Sigmoid colon (tissue), 7 donors: ENCODE data around the gene CHTF18. TPM values are rescaled to one million over a fixed set of nuclear protein-coding genes. Genes with fewer than 3 reads are reported as not detected.

Experiments used
- DNase-seq: peaks from one replicate; pipeline ENCODE4 v3.0.0-alpha.2; 2019
- H3K27ac ChIP-seq, 4 donors: fragments of 200-600 bp; sonication (generic); one replicate each; pipeline ENCODE4 v1.5.1; 2016 to 2019; ENCODE audit warnings: mild to moderate bottlenecking in 1 of 4
- H3K27me3 ChIP-seq, 3 donors: fragments of 200-600 bp; sonication (generic); one replicate each; pipeline ENCODE4 v1.5.1; 2019; ENCODE audit warnings: mild to moderate bottlenecking in 1 of 3
- H3K36me3 ChIP-seq, 4 donors: fragments of 200-600 bp; sonication (generic); one replicate each; pipeline ENCODE4 v1.5.1; 2016 to 2019
- H3K4me1 ChIP-seq, 4 donors: fragments of 200-600 bp; sonication (generic); one replicate each; pipeline ENCODE4 v1.5.1; 2017 to 2019
- H3K4me3 ChIP-seq, 4 donors: fragments of 200-600 bp; sonication (generic); one replicate each; pipeline ENCODE4 v1.5.1; 2017 to 2019; ENCODE audit warnings: mild to moderate bottlenecking in 2 of 4, moderate library complexity in 1 of 4
- H3K9me3 ChIP-seq, 4 donors: fragments of 200-600 bp in 3 of 4; sonication (generic) in 3 of 4; one replicate each; pipeline versions ENCODE4 v1.5.1 to v1.6.1; 2013 to 2019
- EP300 ChIP-seq, 4 donors: sonication (generic); formaldehyde crosslinking; IDR thresholded peaks; one replicate each; pipeline ENCODE4 v1.6.1; 2017; ENCODE audit warnings: antibody characterized with exemption in 4 of 4
- POLR2A ChIP-seq, 2 donors: fragments of 450-650 bp; IDR thresholded peaks; one replicate each; pipeline ENCODE4 v1.6.1; 2016; ENCODE audit warnings: antibody characterized with exemption in 2 of 2, mild to moderate bottlenecking in 2 of 2, moderate library complexity in 2 of 2
- POLR2AphosphoS5 ChIP-seq, 4 donors: sonication (generic); formaldehyde crosslinking; IDR thresholded peaks; one replicate each; pipeline ENCODE4 v1.6.1; 2017; ENCODE audit warnings: antibody characterized with exemption in 4 of 4
- WGBS, 2 donors: extraction: QIAGEN DNeasy Blood & Tissue Kit; methylation state at CpG; one replicate each; pipeline ENCODE4 v1.1.7; 2013; 5-methylcytosine and 5-hydroxymethylcytosine counted together
- intact Hi-C: fragments of 100-400 bp; cut with DNase I; formaldehyde crosslinking; loops from one replicate; pipeline ENCODE4 v1.15.1; 2023
- polyA plus RNA-seq, 3 donors: library from polyadenylated mRNA; stranded (reverse); fragments of 200-250 nt; gene quantifications; one replicate each; pipeline ENCODE4 v1.2.3, GENCODE V29; 2013
- total RNA-seq, 4 donors: library from RNA; depleted of rRNA; stranded (reverse); fragments of >200 nt; gene quantifications; one replicate each; pipeline ENCODE4 v1.1.0, GENCODE V29; 2016
- TF ChIP-seq, protein P1 (sequence below), 4 experiments: fragments of 450-650 bp in 3 of 4; fragments of 200-600 bp in 1 of 4; IDR thresholded peaks; one replicate each; pipeline ENCODE4 v1.5.1; 2016 to 2019; ENCODE audit warnings: antibody characterized with exemption in 4 of 4, mild to moderate bottlenecking in 3 of 4, moderate library complexity in 2 of 4
- donor health status: healthy with polysubstance abuse.
- donor health status: Bipolar disorder and iron deficiency.
- donor health status: healthy.

Gene CHTF18
- total and polyA plus RNA-seq, 7 donors, result 1.8 to 29.2 (median 5.0) TPM

DNA sequence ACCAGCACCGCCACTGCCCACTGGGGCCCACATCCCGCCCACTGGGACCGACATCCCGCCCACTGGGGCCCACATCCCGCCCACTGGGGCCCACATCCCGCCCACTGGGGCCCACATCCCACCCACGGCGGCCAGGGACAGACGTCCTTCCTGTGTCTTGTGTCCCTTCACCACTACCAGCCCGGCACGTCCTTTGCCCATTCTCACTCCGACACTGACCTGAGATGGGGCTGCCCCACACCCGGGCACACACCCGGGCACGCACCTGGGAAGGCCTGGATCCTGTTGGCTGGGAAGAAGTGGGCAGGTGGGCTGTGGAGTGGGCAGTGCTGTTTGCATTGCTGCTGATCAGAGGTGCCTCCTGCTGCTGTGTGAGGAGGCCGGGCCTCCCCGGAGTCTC lies 40.5 kb downstream of the CHTF18 start:
- no peak overlapping the region for H3K4me3 ChIP-seq
- H3K4me1 ChIP-seq, result peaks cover 0 to 10% (median 9%) of the 10 kb centered on the region in 4 donors
- WGBS, 2 donors, result 78 to 86% methylated on average over 17 of the region's 17 CpGs
- no peak overlapping the region for H3K27ac ChIP-seq
- peaks cover 0 to 2% (median 0%) of the 10 kb centered on the region in 4 donors for H3K9me3 ChIP-seq
- no peak for TF ChIP-seq POLR2A (IDR thresholded peaks at IDR 0.05)
- no peak for TF ChIP-seq POLR2AphosphoS5 (IDR thresholded peaks at IDR 0.05)
- TF ChIP-seq EP300 (IDR thresholded peaks at IDR 0.05), result no peak
- TF ChIP-seq, protein P1, sequence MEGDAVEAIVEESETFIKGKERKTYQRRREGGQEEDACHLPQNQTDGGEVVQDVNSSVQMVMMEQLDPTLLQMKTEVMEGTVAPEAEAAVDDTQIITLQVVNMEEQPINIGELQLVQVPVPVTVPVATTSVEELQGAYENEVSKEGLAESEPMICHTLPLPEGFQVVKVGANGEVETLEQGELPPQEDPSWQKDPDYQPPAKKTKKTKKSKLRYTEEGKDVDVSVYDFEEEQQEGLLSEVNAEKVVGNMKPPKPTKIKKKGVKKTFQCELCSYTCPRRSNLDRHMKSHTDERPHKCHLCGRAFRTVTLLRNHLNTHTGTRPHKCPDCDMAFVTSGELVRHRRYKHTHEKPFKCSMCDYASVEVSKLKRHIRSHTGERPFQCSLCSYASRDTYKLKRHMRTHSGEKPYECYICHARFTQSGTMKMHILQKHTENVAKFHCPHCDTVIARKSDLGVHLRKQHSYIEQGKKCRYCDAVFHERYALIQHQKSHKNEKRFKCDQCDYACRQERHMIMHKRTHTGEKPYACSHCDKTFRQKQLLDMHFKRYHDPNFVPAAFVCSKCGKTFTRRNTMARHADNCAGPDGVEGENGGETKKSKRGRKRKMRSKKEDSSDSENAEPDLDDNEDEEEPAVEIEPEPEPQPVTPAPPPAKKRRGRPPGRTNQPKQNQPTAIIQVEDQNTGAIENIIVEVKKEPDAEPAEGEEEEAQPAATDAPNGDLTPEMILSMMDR (IDR thresholded peaks at IDR 0.05), result no peak
- no peak for DNase-seq
- no peaks in the 10 kb centered on the region for H3K36me3 ChIP-seq
- intact Hi-C loops, result no loop called here
- peaks cover 5 to 63% (median 26%) of the 10 kb centered on the region in 3 donors for H3K27me3 ChIP-seq

DNA sequence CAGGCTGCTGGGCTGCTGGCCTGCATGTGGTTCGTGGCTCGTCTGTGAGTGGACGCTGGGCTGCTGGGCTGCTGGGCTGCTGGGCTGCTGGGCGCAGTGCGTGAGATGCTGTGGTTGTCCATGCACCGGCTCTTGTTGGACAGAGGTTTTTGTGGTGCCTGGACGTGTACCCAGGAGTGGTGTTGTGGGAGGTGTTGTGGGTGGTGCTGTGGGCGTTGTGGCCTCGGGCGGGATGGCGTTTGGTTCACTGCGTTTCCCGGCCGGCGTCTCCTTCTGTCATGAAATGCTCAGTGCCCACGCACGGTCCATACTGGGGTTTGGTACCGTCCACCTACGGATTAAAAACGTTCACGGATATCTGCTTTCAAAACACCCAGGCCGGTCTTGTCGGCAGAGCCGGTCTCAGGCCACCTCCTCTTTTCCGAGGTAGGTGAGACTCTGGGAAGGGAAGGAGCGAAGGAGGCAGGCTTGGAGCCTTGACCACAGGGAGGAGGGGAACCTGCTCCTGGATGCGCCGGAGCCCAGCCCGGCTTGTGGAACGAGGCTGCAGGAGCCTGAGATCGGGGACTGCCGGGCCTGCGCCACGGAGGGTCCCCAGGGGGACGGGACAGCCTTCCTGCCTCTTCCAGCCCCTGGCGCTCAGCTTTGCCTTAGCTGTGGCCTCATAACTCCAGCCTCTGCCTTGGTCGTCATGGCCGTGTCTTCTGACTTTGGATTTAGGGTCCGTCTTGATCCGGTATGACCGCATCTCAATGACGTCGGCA lies 41.9 kb downstream of the CHTF18 start:
- H3K9me3 ChIP-seq, result peaks cover 0 to 11% (median 2%) of the 10 kb centered on the region in 4 donors
- TF ChIP-seq, protein P1 (IDR thresholded peaks at IDR 0.05), result no peak
- no peak for TF ChIP-seq POLR2A (IDR thresholded peaks at IDR 0.05)
- TF ChIP-seq EP300 (IDR thresholded peaks at IDR 0.05), result no peak
- no peak for TF ChIP-seq POLR2AphosphoS5 (IDR thresholded peaks at IDR 0.05)
- no peak for DNase-seq
- intact Hi-C loops, result no loop called here
- H3K27ac ChIP-seq, result no peak overlapping the region
- no peak overlapping the region for H3K4me3 ChIP-seq
- H3K36me3 ChIP-seq, result no peaks in the 10 kb centered on the region
- peaks cover 0 to 5% (median 3%) of the 10 kb centered on the region in 4 donors for H3K4me1 ChIP-seq
- H3K27me3 ChIP-seq, result peaks cover 0 to 50% (median 18%) of the 10 kb centered on the region in 3 donors
- 88 to 92% methylated on average over 43 of the region's 43 CpGs for WGBS, 2 donors

DNA sequence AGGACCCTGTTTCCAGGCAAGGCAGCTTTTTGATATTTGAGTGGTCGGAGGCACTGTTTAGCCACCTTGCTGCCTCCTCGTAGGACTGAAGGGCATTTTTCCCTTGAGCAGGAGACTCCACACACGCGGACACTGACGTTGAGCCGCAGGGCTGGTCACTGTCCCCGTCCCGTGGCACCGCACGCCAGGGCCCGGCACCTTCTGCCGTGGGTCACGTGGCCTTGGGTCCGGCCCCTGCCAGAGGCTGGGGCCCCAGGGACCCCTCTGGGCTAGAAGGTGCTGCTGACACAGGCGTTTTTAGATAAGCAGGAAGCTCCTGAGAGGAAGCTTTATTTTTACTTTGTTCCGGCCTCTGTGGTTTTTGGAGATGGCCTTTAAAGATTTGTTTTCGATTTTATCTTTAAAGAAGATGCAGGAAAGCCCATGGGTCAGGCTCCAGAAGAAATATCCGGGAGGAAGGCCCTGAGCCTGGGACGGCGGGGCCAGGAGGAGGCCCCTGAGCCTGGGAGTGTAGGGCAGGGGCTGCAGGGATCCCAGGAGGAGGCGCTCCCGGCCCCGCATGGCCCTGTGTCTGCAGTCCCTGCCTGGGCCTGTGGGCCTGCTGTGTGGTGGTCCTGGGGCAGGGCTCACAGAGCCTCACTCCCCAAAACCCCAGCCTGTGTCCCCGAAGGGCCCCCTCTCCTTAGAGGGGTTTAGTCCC lies 42.6 kb downstream of the CHTF18 start:
- TF ChIP-seq EP300 (IDR thresholded peaks at IDR 0.05), result no peak
- TF ChIP-seq POLR2A (IDR thresholded peaks at IDR 0.05), result no peak
- TF ChIP-seq POLR2AphosphoS5 (IDR thresholded peaks at IDR 0.05), result no peak
- TF ChIP-seq, protein P1 (IDR thresholded peaks at IDR 0.05), result no peak
- peaks cover 0 to 43% (median 15%) of the 10 kb centered on the region in 3 donors for H3K27me3 ChIP-seq

DNA sequence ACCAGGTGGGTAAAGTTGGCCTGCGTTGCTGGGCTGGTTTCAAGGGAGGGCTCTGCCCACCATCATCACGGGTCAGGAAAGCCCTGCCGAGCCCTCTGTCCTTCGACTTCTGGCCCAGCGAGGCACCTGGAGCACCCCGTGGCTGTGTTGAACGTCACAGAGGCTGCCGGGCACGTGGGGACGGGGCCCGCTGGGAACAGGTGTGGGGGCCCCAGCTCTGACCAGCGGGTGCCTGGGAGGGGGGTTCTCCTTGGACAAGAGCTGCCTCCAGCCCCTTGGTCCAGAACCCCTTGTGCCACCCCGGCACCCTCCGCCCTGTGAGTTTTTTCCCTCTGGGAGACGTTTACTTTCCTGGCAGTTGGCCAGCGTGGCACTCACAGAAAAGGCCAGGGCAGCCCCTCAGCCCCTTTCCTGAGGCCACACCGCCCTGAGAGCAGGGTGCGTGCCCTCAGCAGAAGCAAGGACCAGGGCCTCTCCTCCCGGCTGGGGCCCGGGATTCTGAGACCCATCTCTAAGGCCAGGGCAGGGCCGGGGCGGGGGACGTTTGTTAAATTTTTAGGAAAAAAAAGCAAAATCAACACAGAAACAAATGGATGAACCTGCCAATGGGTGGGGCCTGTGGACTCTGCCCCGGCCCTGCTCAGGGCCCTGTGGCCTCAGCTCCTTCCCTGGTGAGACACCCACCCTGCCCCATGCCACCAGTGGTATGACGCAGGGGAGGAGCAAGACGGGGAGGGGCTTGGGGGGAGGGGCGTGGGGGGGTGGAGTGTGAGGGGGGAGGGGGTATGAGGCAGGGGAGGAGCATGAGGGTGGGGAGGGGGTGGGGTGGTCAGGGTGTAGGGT lies 43.4 kb downstream of the CHTF18 start:
- no peak overlapping the region for H3K27ac ChIP-seq
- H3K27me3 ChIP-seq, result peaks cover 0 to 41% (median 15%) of the 10 kb centered on the region in 3 donors
- H3K9me3 ChIP-seq, result peaks cover 7 to 22% (median 14%) of the 10 kb centered on the region in 4 donors
- TF ChIP-seq POLR2A (IDR thresholded peaks at IDR 0.05) (no peak), POLR2AphosphoS5 (IDR thresholded peaks at IDR 0.05) (no peak), EP300 (IDR thresholded peaks at IDR 0.05) (no peak)
- TF ChIP-seq, protein P1 (IDR thresholded peaks at IDR 0.05), result no peak
- 26 to 61% methylated on average over 26 to 27 of the region's 27 CpGs for WGBS, 2 donors
- no peak overlapping the region for H3K4me3 ChIP-seq
- intact Hi-C loops, result no loop called here
- no peaks in the 10 kb centered on the region for H3K4me1 ChIP-seq
- no peaks in the 10 kb centered on the region for H3K36me3 ChIP-seq
- DNase-seq, result no peak

More for the DNA sequence above, 42.6 kb downstream of the CHTF18 start:
- WGBS, 2 donors, result 52 to 78% methylated on average over 24 of the region's 24 CpGs
- Histone ChIP-seq H3K9me3 (peaks cover 3 to 17% (median 9%) of the 10 kb centered on the region in 4 donors), H3K36me3 (no peaks in the 10 kb centered on the region), H3K4me3 (no peak overlapping the region), H3K4me1 (no peaks in the 10 kb centered on the region), H3K27ac (no peak overlapping the region)
- intact Hi-C loops, result no loop called here
- DNase-seq, result no peak
